Measurements from ENCODE around the gene SLC44A3.
"Not testable (repeated sequence)": the region's sequence is repeated elsewhere in the genome, so short reads cannot be mapped to it uniquely, and the experiment has no call there.

- TF ChIP-seq TAF7 (optimal IDR thresholded peaks at IDR 0.05; ENCODE audit: borderline replicate concordance, low read depth, low read length); CTCF (IDR thresholded peaks at IDR 0.05; ENCODE audit: control extremely low read depth in 1 of 3, insufficient read depth in 1 of 3, low read depth in 1 of 3, low read length in 3 of 3); CEBPB (IDR thresholded peaks at IDR 0.05; ENCODE audit: low read depth, low read length); JUND (IDR thresholded peaks at IDR 0.05; ENCODE audit: low read length); EGR1 (IDR thresholded peaks at IDR 0.05; ENCODE audit: borderline replicate concordance, low read depth, low read length): not testable (repeated sequence)
These were observed 121.3 kb downstream of the SLC44A3 start for GRCh38 chr1:94941480-94941879.

Measured in H1 (cell line).